Measurements from ENCODE around the gene SLC5A10. TPM values are rescaled to one million over a fixed set of nuclear protein-coding genes. Genes with fewer than 3 reads are reported as not detected.

SLC5A10 gene
- total RNA-seq, 4 donors from 2014 or later = not detected

- Histone ChIP-seq H3K4me1 (peaks cover 0 to 19% (median 0%) of the 10 kb centered on the region in 4 donors), H3K27me3 (no peaks in the 10 kb centered on the region), H3K36me3 (no peaks in the 10 kb centered on the region), H3K9me3 (no peaks in the 10 kb centered on the region), H3K27ac (peak overlapping the region in 2 of 4 donors; percentile 12 to 35), H3K4me3 (no peak overlapping the region)
- peak in 1 of 3 donors; percentile 72 for DNase-seq
- no peak for TF ChIP-seq POLR2A (IDR thresholded peaks at IDR 0.05)
- TF ChIP-seq, protein P1, sequence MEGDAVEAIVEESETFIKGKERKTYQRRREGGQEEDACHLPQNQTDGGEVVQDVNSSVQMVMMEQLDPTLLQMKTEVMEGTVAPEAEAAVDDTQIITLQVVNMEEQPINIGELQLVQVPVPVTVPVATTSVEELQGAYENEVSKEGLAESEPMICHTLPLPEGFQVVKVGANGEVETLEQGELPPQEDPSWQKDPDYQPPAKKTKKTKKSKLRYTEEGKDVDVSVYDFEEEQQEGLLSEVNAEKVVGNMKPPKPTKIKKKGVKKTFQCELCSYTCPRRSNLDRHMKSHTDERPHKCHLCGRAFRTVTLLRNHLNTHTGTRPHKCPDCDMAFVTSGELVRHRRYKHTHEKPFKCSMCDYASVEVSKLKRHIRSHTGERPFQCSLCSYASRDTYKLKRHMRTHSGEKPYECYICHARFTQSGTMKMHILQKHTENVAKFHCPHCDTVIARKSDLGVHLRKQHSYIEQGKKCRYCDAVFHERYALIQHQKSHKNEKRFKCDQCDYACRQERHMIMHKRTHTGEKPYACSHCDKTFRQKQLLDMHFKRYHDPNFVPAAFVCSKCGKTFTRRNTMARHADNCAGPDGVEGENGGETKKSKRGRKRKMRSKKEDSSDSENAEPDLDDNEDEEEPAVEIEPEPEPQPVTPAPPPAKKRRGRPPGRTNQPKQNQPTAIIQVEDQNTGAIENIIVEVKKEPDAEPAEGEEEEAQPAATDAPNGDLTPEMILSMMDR (IDR thresholded peaks at IDR 0.05) = no peak
Observed at GRCh38 chr17:19010729-19011505, 59.0 kb downstream of the SLC5A10 start.

GRCh38 chr17:19011581-19011980, 59.6 kb downstream of the SLC5A10 start:
- no peak overlapping the region for H3K4me3 ChIP-seq
- H3K27me3 ChIP-seq = no peaks in the 10 kb centered on the region
- peak overlapping the region in 2 of 4 donors; percentile 12 to 35 for H3K27ac ChIP-seq
- TF ChIP-seq POLR2A (IDR thresholded peaks at IDR 0.05) = no peak
- TF ChIP-seq, protein P1 (IDR thresholded peaks at IDR 0.05) = no peak
- peaks cover 0 to 19% (median 0%) of the 10 kb centered on the region in 4 donors for H3K4me1 ChIP-seq
- H3K36me3 ChIP-seq = no peaks in the 10 kb centered on the region
- H3K9me3 ChIP-seq = no peaks in the 10 kb centered on the region
- DNase-seq = no peak

DNA sequence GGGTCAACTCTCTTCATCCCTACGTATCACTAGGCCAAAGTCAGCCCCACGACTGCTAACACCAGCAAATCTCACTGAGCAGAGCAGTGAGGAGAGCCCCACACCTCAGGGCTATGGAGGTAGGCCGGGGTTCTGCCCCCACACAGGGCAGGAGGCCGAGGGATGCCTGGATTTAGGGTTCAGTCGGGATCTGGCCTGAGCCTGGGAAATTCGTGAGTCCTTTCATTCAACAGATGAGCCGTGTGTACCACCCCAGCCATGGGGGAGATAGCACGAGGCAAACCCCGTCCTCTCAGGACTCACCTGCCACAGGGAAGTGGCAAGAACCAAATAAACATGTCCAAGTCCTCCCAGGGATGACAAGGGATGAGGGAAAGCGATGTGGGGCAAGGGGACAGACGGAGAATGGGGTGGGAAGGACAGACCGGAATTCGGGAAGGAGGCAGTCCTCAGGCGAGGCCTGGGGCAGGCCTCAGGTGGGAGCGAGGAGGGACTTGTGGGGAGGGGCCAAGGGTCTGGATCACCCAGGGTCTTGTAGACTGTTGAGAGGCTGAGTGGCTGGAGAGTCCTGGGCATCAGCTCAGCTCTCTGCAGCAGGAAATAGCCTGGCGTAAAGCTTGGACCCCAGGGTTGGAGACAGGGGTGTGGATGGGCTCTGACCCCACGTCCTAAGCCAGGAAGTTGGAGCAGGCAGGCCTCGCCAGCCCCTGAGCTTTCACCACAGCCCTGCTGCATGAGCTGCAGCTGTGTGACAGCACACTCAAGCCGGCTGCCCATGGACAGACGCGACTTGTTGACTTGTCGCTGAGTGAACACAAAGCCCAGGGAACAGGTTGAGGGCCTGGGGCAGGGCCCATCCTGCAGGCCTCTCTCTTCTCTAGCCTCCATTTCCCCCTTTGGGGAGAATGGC, 60.5 kb downstream of the SLC5A10 start:
- Histone ChIP-seq H3K4me1 (peaks cover 0 to 19% (median 0%) of the 10 kb centered on the region in 4 donors), H3K4me3 (no peak overlapping the region), H3K36me3 (no peaks in the 10 kb centered on the region), H3K9me3 (no peaks in the 10 kb centered on the region), H3K27me3 (no peaks in the 10 kb centered on the region), H3K27ac (no peak overlapping the region)
- DNase-seq = no peak
- TF ChIP-seq POLR2A (IDR thresholded peaks at IDR 0.05) = no peak
- TF ChIP-seq, protein P1 (IDR thresholded peaks at IDR 0.05) = no peak

DNA sequence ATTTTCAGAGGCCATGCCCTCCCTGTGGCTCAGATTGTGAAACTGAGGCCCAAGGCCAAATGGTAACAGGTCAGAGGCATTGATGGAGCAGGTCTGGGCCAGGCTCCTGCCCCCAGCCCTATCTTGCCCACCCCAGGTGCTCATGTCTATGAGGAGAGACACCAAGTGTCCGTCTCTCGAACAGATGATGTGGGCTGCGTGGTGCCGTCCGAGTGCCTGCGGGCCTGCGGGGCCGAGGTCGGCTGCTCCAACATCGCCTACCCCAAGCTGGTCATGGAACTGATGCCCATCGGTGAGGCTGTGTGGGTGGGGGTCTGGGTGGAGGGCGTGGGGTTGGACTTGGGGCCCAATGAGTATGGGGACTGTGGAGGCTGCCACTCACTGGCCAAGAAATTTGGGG, 61.3 kb downstream of the SLC5A10 start:
- H3K4me3 ChIP-seq = no peak overlapping the region
- H3K27ac ChIP-seq = no peak overlapping the region
- peaks cover 0 to 19% (median 0%) of the 10 kb centered on the region in 4 donors for H3K4me1 ChIP-seq
- no peak for DNase-seq
- H3K27me3 ChIP-seq = no peaks in the 10 kb centered on the region
- H3K36me3 ChIP-seq = no peaks in the 10 kb centered on the region
- TF ChIP-seq, protein P1 (IDR thresholded peaks at IDR 0.05) = no peak
- TF ChIP-seq POLR2A (IDR thresholded peaks at IDR 0.05) = no peak
- H3K9me3 ChIP-seq = no peaks in the 10 kb centered on the region

GRCh38 chr17:19013806-19014627, 62.1 kb downstream of the SLC5A10 start:
- Histone ChIP-seq H3K4me3 (no peak overlapping the region), H3K27ac (no peak overlapping the region), H3K4me1 (peaks cover 0 to 19% (median 0%) of the 10 kb centered on the region in 4 donors), H3K27me3 (no peaks in the 10 kb centered on the region), H3K9me3 (no peaks in the 10 kb centered on the region), H3K36me3 (no peaks in the 10 kb centered on the region)
- DNase-seq = no peak
- TF ChIP-seq, protein P1 (IDR thresholded peaks at IDR 0.05) = no peak
- no peak for TF ChIP-seq POLR2A (IDR thresholded peaks at IDR 0.05)

All from Peyer's patch (tissue), 4 donors.